CD4-positive, alpha-beta T cell treated with Interleukin-15 for 4 hours (primary cell): ENCODE data around the gene HIC1.
"Not testable (repeated sequence)": the region's sequence is repeated elsewhere in the genome, so short reads cannot be mapped to it uniquely, and the experiment has no call there.

Source experiments
- DNase-seq: peaks from one replicate; pipeline ENCODE4 v3.0.0-alpha.2; 2020; ENCODE audit warnings: low spot score

Gene HIC1

DNA sequence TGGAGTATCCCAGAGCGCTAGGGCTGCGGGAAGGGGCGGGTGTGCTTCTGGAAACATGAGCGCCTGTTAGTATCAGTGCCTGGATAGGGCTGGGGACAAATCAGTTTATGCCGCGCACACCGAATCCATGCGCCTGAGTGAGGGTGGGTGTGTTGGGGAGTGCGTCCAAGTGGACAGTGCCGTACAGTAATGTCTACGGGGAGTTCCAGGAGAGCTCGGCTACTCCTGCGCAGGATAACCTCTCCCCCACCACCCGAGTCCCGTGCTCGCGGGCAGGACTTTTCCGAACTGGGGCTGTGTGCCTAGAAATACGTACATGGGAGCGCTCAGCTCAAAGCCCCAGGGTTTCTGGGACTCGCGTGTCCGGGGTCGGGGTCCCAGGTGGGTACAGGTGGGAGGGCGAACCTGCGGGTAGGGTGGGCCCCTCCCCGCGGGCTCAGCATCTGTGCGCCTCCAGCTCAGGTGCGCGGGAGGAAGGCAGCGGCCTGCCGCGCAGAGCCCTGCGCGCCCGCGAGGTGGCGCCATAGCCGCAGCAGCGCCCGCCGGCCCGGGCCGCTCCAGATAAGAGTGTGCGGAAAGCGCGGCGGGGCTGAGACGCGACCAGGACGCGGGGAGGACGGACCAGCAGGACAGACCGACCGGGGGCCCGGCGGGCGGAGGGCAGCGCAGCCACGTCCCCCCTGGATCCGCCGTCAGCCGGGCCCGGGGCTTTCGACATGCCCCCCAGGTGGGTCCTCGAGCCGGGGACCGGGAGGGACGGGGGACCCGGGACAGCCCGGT is at the start of gene HIC1:
Gene HIC1 (plus strand): TSS at position 592 of the 780 bp plus-strand sequence. CDS start 1,588 bp downstream, outside the sequence.
- DNase-seq = peak; percentile 77

DNA sequence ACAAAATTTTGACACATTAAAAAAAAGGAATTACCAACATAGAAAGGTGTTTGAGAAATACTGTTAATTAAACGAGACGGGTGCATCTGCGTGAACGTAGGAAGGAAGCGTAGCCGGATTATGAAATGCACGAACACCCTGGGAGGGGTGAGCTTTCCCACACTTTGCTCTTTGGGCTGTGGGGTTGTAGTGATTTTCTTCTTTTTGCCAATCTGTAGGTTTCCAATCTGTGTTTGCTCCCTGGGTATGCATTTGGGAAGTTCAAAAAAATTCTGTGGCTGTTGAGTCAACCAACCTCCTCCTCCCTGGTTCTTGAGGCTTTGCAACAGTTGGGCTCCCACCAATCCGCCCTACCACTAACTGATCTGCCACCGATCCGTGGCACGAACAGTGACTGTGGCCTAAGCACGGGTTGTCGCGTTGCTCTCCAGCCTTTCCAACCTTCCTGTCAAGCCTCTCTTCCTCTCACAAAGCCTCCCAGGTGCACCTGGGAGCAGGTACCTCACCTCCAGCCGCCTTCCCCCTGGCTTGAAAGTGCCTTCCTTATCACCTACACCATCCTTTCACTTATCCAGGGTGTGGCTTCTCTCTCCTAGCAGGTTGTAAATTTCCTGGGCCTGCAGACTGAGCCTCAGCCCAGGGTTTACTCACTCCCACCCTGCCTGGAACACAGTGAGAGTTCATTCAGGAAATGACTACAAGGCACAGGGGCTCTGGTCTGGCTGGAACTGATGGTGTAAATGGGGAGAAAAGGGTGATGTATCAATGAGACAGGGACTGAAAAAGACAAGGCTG is 46.4 kb upstream of the HIC1 start:
- DNase-seq = no peak

GRCh38 chr17:2009737-2010136 is 45.2 kb upstream of the HIC1 start:
- DNase-seq = no peak

- DNase-seq = no peak
Measured at GRCh38 chr17:2011411-2012371, 43.2 kb upstream of the HIC1 start.

- no peak for DNase-seq
Measured at GRCh38 chr17:2012499-2012898, 42.4 kb upstream of the HIC1 start.

DNA sequence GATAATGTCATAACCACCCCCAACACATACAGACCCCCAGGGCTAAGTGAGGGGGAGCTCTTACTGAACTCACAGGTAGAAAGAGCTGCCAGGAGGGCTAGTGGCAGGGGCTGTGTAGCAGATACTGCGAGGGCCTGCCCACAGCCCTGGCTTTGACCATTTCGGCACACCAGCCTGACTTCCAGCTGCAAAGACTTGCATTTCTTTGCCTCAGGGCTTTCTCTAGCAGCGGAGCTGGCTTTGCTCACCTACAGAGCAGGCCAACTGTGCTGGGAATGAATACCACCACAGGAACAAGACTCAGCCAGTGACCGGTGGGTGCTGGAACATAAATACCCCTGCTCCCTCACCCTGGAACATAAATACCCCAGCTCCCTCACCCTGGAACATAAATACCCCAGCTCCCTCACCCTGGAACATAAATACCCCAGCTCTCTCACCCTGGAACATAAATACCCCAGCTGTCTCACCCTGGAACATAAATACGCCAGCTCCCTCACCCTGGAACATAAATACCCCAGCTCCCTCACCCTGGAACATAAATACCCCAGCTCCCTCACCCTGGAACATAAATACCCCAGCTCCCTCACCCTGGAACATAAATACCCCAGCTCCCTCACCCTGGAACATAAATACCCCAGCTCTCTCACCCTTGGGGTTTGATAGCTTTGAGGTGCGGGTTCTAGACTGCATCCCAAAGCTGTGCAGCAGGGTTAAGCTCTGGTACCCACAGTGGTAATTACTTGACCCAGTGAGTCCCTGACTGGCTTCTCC is 41.5 kb upstream of the HIC1 start:
- not testable (repeated sequence) for DNase-seq

- DNase-seq = no peak
Measured at GRCh38 chr17:2013994-2014317, 40.9 kb upstream of the HIC1 start.

DNA sequence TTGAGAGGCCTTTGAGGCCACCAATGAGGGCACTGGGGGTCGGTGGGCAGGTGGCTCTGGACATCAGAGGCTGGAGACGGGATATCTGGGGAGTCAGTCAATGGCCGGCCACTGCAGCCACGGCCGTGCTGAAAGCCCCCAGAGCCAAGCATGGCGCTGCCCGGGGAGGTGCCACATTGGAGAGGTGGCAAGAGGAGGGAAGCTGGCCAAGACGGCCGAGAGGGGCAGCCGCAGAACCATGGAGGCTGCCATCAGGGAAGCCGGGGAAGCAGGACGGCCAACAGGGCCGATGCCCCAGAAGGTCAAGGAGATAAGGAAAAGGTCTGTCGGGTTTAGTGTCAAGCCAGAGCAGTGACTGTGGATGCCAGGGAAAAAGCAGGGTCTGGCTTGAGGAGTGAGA is 39.6 kb upstream of the HIC1 start:
- DNase-seq = no peak

- no peak for DNase-seq
Measured at GRCh38 chr17:2016494-2016893, 38.4 kb upstream of the HIC1 start.

DNA sequence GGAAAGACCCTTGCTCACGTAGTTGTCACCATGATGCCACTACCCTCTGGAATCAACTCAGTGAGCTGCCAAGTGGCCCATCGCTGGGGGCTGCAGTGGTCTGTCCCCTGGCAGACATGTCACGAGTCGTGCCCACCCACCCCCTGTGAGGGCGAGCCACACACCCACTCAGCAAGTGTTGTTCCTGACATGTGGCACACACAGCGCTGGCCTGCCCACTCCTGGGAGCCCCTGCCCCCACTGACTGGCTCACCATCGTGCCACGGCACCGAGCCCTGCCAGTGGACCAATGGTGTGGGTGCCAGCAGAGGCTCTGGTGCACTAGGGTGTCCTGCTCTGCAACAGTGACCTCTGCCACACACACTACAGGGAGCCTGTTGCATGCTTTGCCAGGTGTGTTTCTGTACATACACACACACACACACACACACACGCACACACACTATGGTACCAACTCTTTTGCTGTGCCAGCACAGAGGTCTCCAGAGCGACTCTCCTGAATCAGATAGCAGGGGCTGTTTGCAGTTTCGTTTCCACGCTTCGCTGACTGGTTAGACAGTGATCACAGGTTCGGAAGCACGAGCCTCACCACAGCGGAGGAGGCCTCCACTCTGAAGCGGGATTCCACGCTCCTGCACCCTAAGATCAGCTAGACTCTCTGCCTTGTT is 37.5 kb upstream of the HIC1 start:
- no peak for DNase-seq

- DNase-seq = no peak
Measured at GRCh38 chr17:2018716-2019510, 36.0 kb upstream of the HIC1 start.

DNA sequence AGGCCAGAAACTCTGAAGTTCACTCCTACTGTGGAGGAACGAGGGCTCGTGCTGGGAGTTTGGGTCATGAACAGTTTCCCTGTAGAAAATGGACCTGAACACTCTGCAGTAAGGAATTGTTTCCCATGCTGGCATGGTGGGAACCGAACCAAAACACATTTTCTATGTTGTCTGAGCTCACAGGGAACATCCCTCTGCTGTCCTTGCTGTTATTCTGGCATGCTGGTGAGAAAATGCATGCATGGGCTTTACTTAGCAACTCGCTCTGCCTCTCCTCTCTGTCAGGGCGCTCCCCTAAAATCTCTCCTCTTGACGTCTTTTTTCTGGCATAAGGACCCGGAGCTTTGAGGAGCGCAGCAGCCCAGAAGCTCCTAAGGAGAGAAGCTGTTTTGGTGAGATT is 35.2 kb upstream of the HIC1 start:
- no peak for DNase-seq

DNA sequence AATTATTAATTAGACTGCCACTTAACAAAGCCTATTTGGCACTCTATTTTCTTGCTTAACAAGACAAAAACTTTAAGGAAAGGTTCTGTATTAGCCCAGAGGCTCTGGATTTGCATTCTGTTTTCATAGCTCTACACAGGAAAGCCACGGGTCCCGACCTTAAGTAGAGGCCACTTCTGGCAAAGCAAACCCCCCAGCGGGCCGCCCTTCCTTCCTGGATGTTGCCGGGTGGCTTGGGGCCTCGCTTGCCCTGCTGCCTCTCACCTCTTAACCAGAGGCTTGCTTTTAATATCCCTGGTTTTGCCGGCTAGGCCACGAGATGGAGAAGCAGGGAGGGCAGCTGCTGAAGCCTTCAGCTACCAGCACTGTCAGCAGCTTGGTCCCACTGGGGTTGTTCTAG is 34.2 kb upstream of the HIC1 start:
- DNase-seq = no peak

GRCh38 chr17:2022647-2023240 is 32.2 kb upstream of the HIC1 start:
- no peak for DNase-seq

DNA sequence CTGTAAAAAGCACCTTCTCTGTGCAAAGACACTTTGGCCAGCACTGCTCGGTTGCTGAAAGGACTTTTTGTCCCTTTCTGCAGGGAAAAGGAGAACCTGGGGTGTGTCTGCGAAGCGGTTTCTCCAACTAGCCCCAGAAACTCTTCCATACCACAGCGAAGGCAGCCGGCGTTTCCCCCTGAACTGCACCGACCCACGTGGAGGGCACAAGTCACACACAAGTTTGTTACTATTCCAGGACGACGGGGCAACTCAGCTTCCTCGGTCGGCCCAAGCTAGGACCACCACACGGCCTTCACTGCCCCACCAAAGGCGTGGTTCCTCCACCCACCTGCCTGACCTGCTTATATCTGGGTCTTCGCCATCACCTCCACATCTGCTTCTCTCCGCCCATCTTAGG is 31.6 kb upstream of the HIC1 start:
- DNase-seq = no peak

DNA sequence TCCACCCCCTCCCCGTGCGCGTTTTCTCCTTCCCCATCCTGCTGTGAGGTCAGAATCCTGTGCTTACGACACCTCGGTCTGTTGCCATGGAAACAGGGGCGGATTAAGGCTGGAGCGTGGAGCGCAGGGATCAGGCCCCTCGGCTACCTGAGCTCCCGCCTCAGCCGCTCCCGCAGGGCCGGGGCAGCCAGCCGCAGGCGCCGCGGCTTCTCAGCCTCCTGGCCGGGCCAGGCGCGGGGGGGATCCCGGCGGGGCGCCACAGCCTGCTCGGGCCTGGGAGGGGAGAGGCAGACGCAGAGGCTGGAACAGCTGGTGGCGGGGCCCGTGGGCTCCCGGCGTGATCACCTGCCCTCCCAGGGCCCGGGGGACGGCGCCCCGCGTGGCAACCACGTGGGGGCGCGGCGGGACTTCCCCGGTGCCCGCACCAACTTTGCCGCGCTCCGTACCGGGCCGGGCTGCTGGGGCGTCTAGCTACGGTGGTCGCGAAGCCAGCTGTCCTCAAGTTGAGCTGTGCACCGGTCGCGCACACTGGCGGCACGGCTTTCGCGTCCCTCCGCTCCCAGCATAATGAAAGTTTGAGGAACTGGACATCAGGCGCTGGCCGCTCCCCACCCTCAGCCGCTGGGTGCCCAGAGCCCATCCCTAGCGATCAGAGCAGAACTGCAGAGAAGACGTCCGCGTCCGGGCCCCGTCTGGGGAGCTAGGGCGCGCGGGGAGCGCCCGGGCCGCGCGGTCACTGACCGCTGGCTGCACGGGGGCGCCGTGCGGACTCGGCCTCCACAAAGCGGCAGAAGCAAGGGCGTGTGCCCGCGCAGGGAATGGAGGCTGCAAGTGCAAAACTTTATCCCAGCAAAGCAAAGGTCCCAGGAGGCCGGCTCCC is 31.0 kb upstream of the HIC1 start:
- peak; percentile 26 for DNase-seq

DNA sequence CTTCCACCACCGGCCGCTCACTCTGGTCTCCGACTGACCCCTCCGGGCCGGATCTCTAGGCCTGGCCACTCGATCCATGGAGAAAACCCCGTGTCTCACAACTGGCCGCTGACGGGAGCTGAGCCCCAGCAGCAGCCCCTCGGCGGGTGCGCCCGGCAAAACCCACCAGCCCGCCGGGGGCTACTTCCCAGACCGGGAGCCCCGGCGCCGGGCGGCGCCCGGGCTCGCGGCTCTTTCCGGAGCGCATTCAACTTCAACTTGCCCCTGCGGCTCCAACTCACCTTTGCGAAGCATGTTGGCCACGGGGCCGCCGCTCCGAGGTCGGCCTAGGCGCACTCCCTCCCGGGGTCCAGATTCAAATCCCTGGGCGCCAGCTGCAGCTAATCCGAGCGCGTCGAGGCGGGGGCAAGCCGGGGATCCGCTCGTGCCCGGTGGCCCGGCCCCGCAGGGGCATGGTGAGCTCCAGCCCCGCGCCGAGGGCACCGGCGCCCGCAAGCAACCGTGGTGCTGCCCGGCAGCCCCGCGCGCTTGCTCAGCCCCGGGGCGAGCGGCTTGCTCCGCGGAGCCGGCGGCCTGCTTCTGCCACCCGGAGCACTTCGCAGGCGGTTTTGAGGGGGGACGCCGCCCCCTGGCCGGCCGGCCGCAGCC is 30.2 kb upstream of the HIC1 start:
- DNase-seq = no peak

- peak; percentile 79 for DNase-seq
Measured at GRCh38 chr17:2025220-2025621, 29.7 kb upstream of the HIC1 start, which contains the start of gene RTN4RL1. RTN4RL1 (minus strand) TSS chr17:2025334; CDS start chr17:2024865, 469 bp downstream.
